ENCODE measurements around the gene TMCO1. TPM values are rescaled to one million over a fixed set of nuclear protein-coding genes. Genes with fewer than 3 reads are reported as not detected.

The TMCO1 gene
- total RNA-seq, result 100 to 1,000 TPM in 6 of 9 donors, 10 to 100 TPM in 3; 60.0 to 218 (median 131) TPM
- polyA plus RNA-seq, result 100 to 1,000 TPM in 1 of 3 donors, 10 to 100 TPM in 2; 33.4 to 280 (median 44.9) TPM
- long read RNA-seq, donor 1, full-length matches to known transcripts, result 103 of 179 reads
- long read RNA-seq, donor 1, partial matches to known transcripts, result 66 of 179 reads
- long read RNA-seq, donor 1, other reads (novel, unspliced or antisense), result 10 of 179 reads
- long read RNA-seq, donor 2, full-length matches to known transcripts, result 50 of 90 reads
- long read RNA-seq, donor 2, partial matches to known transcripts, result 34 of 90 reads
- long read RNA-seq, donor 2, other reads (novel, unspliced or antisense), result 6 of 90 reads
- long read RNA-seq, donor 3, full-length matches to known transcripts, result 75 of 108 reads
- long read RNA-seq, donor 3, partial matches to known transcripts, result 25 of 108 reads
- long read RNA-seq, donor 3, other reads (novel, unspliced or antisense), result 8 of 108 reads
- long read RNA-seq, donor 4, full-length matches to known transcripts, result 98 of 111 reads
- long read RNA-seq, donor 4, partial matches to known transcripts, result 10 of 111 reads
- long read RNA-seq, donor 4, other reads (novel, unspliced or antisense), result 3 of 111 reads
- long read RNA-seq, donor 5, full-length matches to known transcripts, result 168 of 174 reads
- long read RNA-seq, donor 5, partial matches to known transcripts, result 2 of 174 reads
- long read RNA-seq, donor 5, other reads (novel, unspliced or antisense), result 4 of 174 reads
- long read RNA-seq, donor 6, full-length matches to known transcripts, result 45 of 58 reads
- long read RNA-seq, donor 6, partial matches to known transcripts, result 8 of 58 reads
- long read RNA-seq, donor 6, other reads (novel, unspliced or antisense), result 5 of 58 reads
- long read RNA-seq, donor 7, full-length matches to known transcripts, result 34 of 82 reads
- long read RNA-seq, donor 7, partial matches to known transcripts, result 48 of 82 reads
- long read RNA-seq, donor 7, other reads (novel, unspliced or antisense), result 0 of 82 reads
- long read RNA-seq, donor 8, full-length matches to known transcripts, result 75 of 168 reads
- long read RNA-seq, donor 8, partial matches to known transcripts, result 93 of 168 reads
- long read RNA-seq, donor 8, other reads (novel, unspliced or antisense), result 0 of 168 reads
- long read RNA-seq, donor 9, full-length matches to known transcripts, result 56 of 102 reads
- long read RNA-seq, donor 9, partial matches to known transcripts, result 37 of 102 reads
- long read RNA-seq, donor 9, other reads (novel, unspliced or antisense), result 9 of 102 reads
- long read RNA-seq, donor 10, full-length matches to known transcripts, result 18 of 47 reads
- long read RNA-seq, donor 10, partial matches to known transcripts, result 29 of 47 reads
- long read RNA-seq, donor 10, other reads (novel, unspliced or antisense), result 0 of 47 reads

- Histone ChIP-seq H3K4me3 (peak within 1 kb of the TSS; percentile 43 to 97 (median 55)), H3K36me3 (replicated peaks in 1 of 2) (peaks cover 0 to 30% of the 10 kb centered on the region in 2 donors), H3K27ac (peak within 1 kb of the TSS; percentile 72 to 98 (median 89)), H3K4me1 (replicated peaks in 1 of 2) (peaks cover 12 to 29% of the 10 kb centered on the region in 2 donors), H3K9me3 (replicated peaks in 1 of 3) (no peaks in the 10 kb centered on the region), H3K27me3 (no peaks in the 10 kb centered on the region)
- peak; percentile 91 to 99 (median 97) for DNase-seq
- intact Hi-C loops (cut with DNase I), result loop anchor here in 1 of 2 donors (10.0 kb wide), 1 partner anchor 164 kb away; no protein-coding TSS in a partner anchor
- 0 to 1% (median 0%) methylated on average over 34 to 56 of the region's 56 CpGs for WGBS, 4 donors
- TF ChIP-seq CTCF (IDR thresholded peaks at IDR 0.05) (peak in 1 of 6 experiments; percentile 14), POLR2A (IDR thresholded peaks at IDR 0.05) (peak; percentile 65 to 86)
Observed at GRCh38 chr1:165768513-165769394, at the start of gene TMCO1. TSS of gene TMCO1 (minus strand) at chr1:165768868. CDS start at chr1:165768751, 117 bp downstream.

- H3K36me3 ChIP-seq (replicated peaks in 1 of 2), result no peaks in the 10 kb centered on the region
- no peak for DNase-seq
- no peak overlapping the region for H3K27ac ChIP-seq
- no peaks in the 10 kb centered on the region for H3K9me3 ChIP-seq (replicated peaks in 1 of 3)
- 77 to 86% (median 82%) methylated on average over 13 of the region's 13 CpGs for WGBS, 4 donors
- H3K4me3 ChIP-seq, result no peak overlapping the region
- intact Hi-C loops (cut with DNase I), result no loop called here
- no peak for TF ChIP-seq POLR2A (IDR thresholded peaks at IDR 0.05)
- no peaks in the 10 kb centered on the region for H3K4me1 ChIP-seq (replicated peaks in 1 of 2)
- no peaks in the 10 kb centered on the region for H3K27me3 ChIP-seq
Observed at GRCh38 chr1:165816826-165817497, 48.3 kb upstream of the TMCO1 start.

GRCh38 chr1:165816157-165816556 lies 47.5 kb upstream of the TMCO1 start:
- TF ChIP-seq POLR2A (IDR thresholded peaks at IDR 0.05) (no peak), CTCF (IDR thresholded peaks at IDR 0.05) (no peak)
- intact Hi-C loops (cut with DNase I), result no loop called here
- WGBS, 4 donors, result 51 to 74% (median 64%) methylated on average over 3 of the region's 3 CpGs

More at GRCh38 chr1:165816157-165816556, 47.5 kb upstream of the TMCO1 start:
- H3K9me3 ChIP-seq (replicated peaks in 1 of 3), result no peaks in the 10 kb centered on the region
- H3K36me3 ChIP-seq (replicated peaks in 1 of 2), result no peaks in the 10 kb centered on the region
- no peaks in the 10 kb centered on the region for H3K27me3 ChIP-seq
- DNase-seq, result no peak
- H3K4me1 ChIP-seq (replicated peaks in 1 of 2), result no peaks in the 10 kb centered on the region
- no peak overlapping the region for H3K4me3 ChIP-seq
- H3K27ac ChIP-seq, result no peak overlapping the region
